Endodermal cell (in vitro differentiated cells): ENCODE data around the gene RGL1. TPM values are rescaled to one million over a fixed set of nuclear protein-coding genes. Genes with fewer than 3 reads are reported as not detected.

Source experiments
- DNase-seq: peaks from one replicate; pipeline ENCODE4 v3.0.0-alpha.2; 2017
- H3K27ac ChIP-seq: 2 replicates; pipeline ENCODE4 v1.5.1; 2013; ENCODE audit warnings: mild to moderate bottlenecking, low read depth, low read length, moderate library complexity
- H3K27me3 ChIP-seq: 2 replicates; pipeline ENCODE4 v1.6.1; 2013; ENCODE audit warnings: mild to moderate bottlenecking, low read length, moderate library complexity; ENCODE audit not compliant: insufficient read depth, control insufficient read depth, poor library complexity, severe bottlenecking
- H3K36me3 ChIP-seq: 2 replicates; pipeline ENCODE4 v1.7.0; 2013; ENCODE audit warnings: mild to moderate bottlenecking, low read length, moderate library complexity; ENCODE audit not compliant: control insufficient read depth, insufficient read depth
- H3K4me1 ChIP-seq: one replicate; pipeline ENCODE4 v1.7.0; 2013; ENCODE audit warnings: low read length; ENCODE audit not compliant: control insufficient read depth, insufficient read depth
- H3K4me3 ChIP-seq: 2 replicates; pipeline ENCODE4 v1.5.1; 2013; ENCODE audit warnings: mild to moderate bottlenecking, low read length, moderate library complexity
- H3K9ac ChIP-seq: 2 replicates; pipeline ENCODE4 v1.6.1; 2013; ENCODE audit warnings: mild to moderate bottlenecking, low read length, moderate library complexity; ENCODE audit not compliant: poor library complexity, severe bottlenecking; ENCODE audit errors: extremely low read depth
- H3K9me3 ChIP-seq: 2 replicates; pipeline ENCODE4 v1.6.1; 2013; ENCODE audit warnings: mild to moderate bottlenecking, low read length, moderate library complexity; ENCODE audit not compliant: control insufficient read depth
- H3K27ac Mint-ChIP-seq: 2 replicates; pipeline ENCODE4 v1.8.0; 2020; ENCODE audit warnings: mixed read lengths
- H3K27me3 Mint-ChIP-seq: 2 replicates; pipeline ENCODE4 v1.8.0; 2021; ENCODE audit warnings: mild to moderate bottlenecking, mixed read lengths; ENCODE audit not compliant: insufficient read depth
- H3K36me3 Mint-ChIP-seq: 2 replicates; pipeline ENCODE4 v1.8.0; 2020; ENCODE audit warnings: low read depth, mixed read lengths
- H3K4me1 Mint-ChIP-seq: 2 replicates; pipeline ENCODE4 v1.8.0; 2020; ENCODE audit warnings: mixed read lengths
- H3K4me3 Mint-ChIP-seq: 2 replicates; pipeline ENCODE4 v1.8.0; 2020; ENCODE audit warnings: mild to moderate bottlenecking, moderate library complexity, mixed read lengths
- H3K9me3 Mint-ChIP-seq: 2 replicates; pipeline ENCODE4 v1.8.0; 2020; ENCODE audit warnings: mild to moderate bottlenecking, mixed read lengths
- CTCF ChIP-seq: fragments of 200-600 bp; sonication (generic); conservative IDR thresholded peaks from 2 replicates; pipeline ENCODE4 v1.5.0; 2021; ENCODE audit warnings: antibody characterized with exemption, mild to moderate bottlenecking
- WGBS, 2 experiments: methylation state at CpG; one replicate each; pipeline versions ENCODE4 v1.1.5 to v1.1.7; 2013; ENCODE audit warnings: missing lambda C conversion rate in 2 of 2, mixed read lengths in 1 of 2; ENCODE audit not compliant: insufficient coverage in 1 of 2, insufficient read length in 1 of 2; 5-methylcytosine and 5-hydroxymethylcytosine counted together
- total RNA-seq, 2 donors: library from RNA; stranded (reverse); fragmentation: NEBNext Ultra II Directional in 1 of 2; extraction: Animal tissue kit (Norgen Biotek cat#: 25700) in 1 of 2; gene quantifications; 2 replicates in 1 of 2; 3 replicates in 1 of 2; pipeline ENCODE4 v1.2.1, GENCODE V29; 2021

RGL1 gene
- total RNA-seq, 2 donors from 2014 or later, result 0.15 to 2.6 TPM

DNA sequence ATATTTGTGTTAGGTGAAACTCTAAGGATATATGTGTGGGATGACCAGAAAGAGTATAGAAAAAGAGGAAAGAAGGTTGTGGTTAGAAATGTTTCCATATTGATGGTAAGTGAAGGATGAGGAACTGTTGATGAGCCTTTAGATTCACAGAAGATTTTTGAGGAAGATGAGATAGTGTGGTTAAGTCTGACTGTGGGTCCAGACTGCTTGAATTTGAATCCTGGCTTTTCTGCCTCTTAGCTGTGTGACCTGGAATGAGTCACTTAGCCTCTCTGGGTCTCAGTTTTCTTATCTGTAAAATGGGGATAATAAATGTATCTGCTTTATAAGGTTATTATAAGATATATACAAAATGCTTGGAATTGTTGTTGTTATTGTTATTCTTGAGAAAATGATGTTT lies 27.5 kb downstream of the RGL1 start:
- Histone ChIP-seq H3K4me1 (peaks cover 3% of the 10 kb centered on the region), H3K36me3 (no peaks in the 10 kb centered on the region), H3K4me3 (no peak overlapping the region), H3K27me3 (peaks cover 90% of the 10 kb centered on the region), H3K27ac (no peak overlapping the region), H3K9ac (no peak overlapping the region), H3K9me3 (no peaks in the 10 kb centered on the region)
- Mint-ChIP-seq H3K4me1 (peaks cover 7% of the 10 kb centered on the region), H3K9me3 (no peaks in the 10 kb centered on the region), H3K27me3 (peaks cover 40% of the 10 kb centered on the region), H3K27ac (no peak overlapping the region), H3K4me3 (no peak overlapping the region), H3K36me3 (no peaks in the 10 kb centered on the region)
- DNase-seq, result no peak
- TF ChIP-seq CTCF, result no peak

DNA sequence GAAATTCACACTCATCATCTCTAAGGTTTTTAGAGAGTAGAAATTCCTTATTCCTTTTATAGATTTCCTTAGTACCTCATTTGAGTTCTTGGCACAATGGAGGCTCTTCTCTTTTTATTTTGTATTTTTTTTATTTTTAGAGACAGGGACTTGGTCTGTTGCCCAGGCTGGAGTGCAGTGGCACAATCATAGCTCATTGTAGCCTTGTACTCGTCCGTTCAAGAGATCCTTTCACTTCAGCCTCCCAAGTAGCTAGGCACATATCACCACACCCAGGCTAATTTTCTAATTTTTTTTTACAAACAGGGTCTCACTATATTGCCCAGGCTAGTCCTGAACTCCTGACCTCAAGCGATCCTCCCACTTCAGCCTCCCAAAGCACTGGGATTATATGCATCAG lies 29.6 kb downstream of the RGL1 start:
- H3K27me3 Mint-ChIP-seq, result peaks cover 46% of the 10 kb centered on the region
- H3K36me3 Mint-ChIP-seq, result no peaks in the 10 kb centered on the region
- H3K27me3 ChIP-seq, result peaks cover 90% of the 10 kb centered on the region
- peaks cover 3% of the 10 kb centered on the region for H3K4me1 ChIP-seq
- H3K36me3 ChIP-seq, result no peaks in the 10 kb centered on the region
- H3K4me3 ChIP-seq, result no peak overlapping the region
- no peak overlapping the region for H3K4me3 Mint-ChIP-seq
- H3K9me3 Mint-ChIP-seq, result no peaks in the 10 kb centered on the region
- no peak for DNase-seq
- no peak overlapping the region for H3K27ac ChIP-seq
- no peak for TF ChIP-seq CTCF
- H3K9me3 ChIP-seq, result no peaks in the 10 kb centered on the region
- no peak overlapping the region for H3K27ac Mint-ChIP-seq
- no peak overlapping the region for H3K9ac ChIP-seq
- peaks cover 7% of the 10 kb centered on the region for H3K4me1 Mint-ChIP-seq
- 94 to 97% methylated on average over 3 of the region's 3 CpGs for WGBS, 2 experiments

GRCh38 chr1:183836598-183836997 lies 31.7 kb downstream of the RGL1 start:
- Mint-ChIP-seq H3K9me3 (no peaks in the 10 kb centered on the region), H3K27me3 (peaks cover 57% of the 10 kb centered on the region), H3K4me3 (no peak overlapping the region), H3K4me1 (peaks cover 7% of the 10 kb centered on the region), H3K27ac (no peak overlapping the region), H3K36me3 (no peaks in the 10 kb centered on the region)
- WGBS, 2 experiments, result 92 to 100% methylated on average over 1 to 4 of the region's 4 CpGs
- Histone ChIP-seq H3K4me3 (no peak overlapping the region), H3K9ac (no peak overlapping the region), H3K36me3 (no peaks in the 10 kb centered on the region), H3K27ac (no peak overlapping the region), H3K9me3 (no peaks in the 10 kb centered on the region), H3K27me3 (peaks cover 100% of the 10 kb centered on the region), H3K4me1 (no peaks in the 10 kb centered on the region)
- no peak for TF ChIP-seq CTCF
- no peak for DNase-seq
